HL-60 (cell line): ENCODE data around the gene MGAT5B.

Experiments
- DNase-seq, 2 experiments: peaks; one replicate each; pipeline ENCODE4 v3.0.0-alpha.2; 2010 to 2020; ENCODE audit warnings: low read depth in 1 of 2, low spot score in 1 of 2
- H3K27ac ChIP-seq: fragments of 250-450 bp; sonication (Bioruptor Pico); replicated peaks from 2 replicates; pipeline ENCODE4 v1.5.1; 2020; ENCODE audit warnings: mild to moderate bottlenecking, moderate library complexity
- H3K27me3 ChIP-seq: fragments of 250-450 bp; sonication (Bioruptor Pico); 2 replicates; pipeline ENCODE4 v1.5.1; 2021; ENCODE audit warnings: mild to moderate bottlenecking, moderate library complexity; ENCODE audit not compliant: insufficient read depth, poor library complexity, severe bottlenecking
- H3K4me3 ChIP-seq: replicated peaks from 2 replicates; pipeline ENCODE4 v1.5.1; 2011; ENCODE audit warnings: mild to moderate bottlenecking, control low read depth, low read length; ENCODE audit not compliant: insufficient read depth
- GABPA ChIP-seq: IDR thresholded peaks from 2 replicates; pipeline ENCODE4 v1.6.1; 2012; ENCODE audit warnings: low read depth
- POLR2AphosphoS5 ChIP-seq: IDR thresholded peaks from 2 replicates; pipeline ENCODE4 v1.6.1; 2012; ENCODE audit warnings: low read depth
- REST ChIP-seq: IDR thresholded peaks from 2 replicates; pipeline ENCODE4 v1.6.1; 2012; ENCODE audit warnings: low read depth; ENCODE audit not compliant: insufficient replicate concordance
- SPI1 ChIP-seq: IDR thresholded peaks from 2 replicates; pipeline ENCODE4 v1.6.1; 2012; ENCODE audit warnings: low read depth, mild to moderate bottlenecking, borderline replicate concordance
- TF ChIP-seq, protein P1 (sequence below): IDR thresholded peaks from one replicate; pipeline ENCODE4 v1.5.1; 2011; ENCODE audit warnings: low read length, control low read depth, inconsistent platforms; ENCODE audit not compliant: insufficient read depth

MGAT5B gene

DNA sequence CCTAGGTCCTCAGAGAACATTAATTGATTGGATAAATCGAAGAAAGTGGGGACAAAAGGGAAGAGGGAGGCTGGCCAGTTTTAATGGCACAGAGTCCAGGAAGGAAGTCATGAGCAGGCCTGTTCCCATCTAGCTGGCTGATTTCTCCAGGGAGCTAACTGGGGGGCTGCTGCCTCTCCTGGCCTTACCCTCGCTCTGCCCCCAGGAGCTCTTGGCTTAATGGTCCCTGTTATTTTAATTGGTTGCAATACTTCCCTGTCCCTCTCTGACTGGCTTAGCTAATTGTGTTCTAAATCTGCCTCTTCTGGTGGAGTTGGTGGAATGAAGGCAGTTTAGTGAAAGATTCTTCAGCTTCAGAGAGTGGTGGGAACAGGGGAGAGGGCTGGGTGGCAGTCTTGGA lies 61.4 kb downstream of the MGAT5B start:
- no peak for DNase-seq
- H3K27ac ChIP-seq: no peak overlapping the region
- H3K27me3 ChIP-seq: peaks cover 6% of the 10 kb centered on the region
- no peak for TF ChIP-seq SPI1
- no peak overlapping the region for H3K4me3 ChIP-seq

- Histone ChIP-seq H3K27ac (no peak overlapping the region), H3K4me3 (no peak overlapping the region), H3K27me3 (peaks cover 9% of the 10 kb centered on the region)
- TF ChIP-seq SPI1 (no peak), GABPA (no peak), POLR2AphosphoS5 (no peak), REST (no peak)
- TF ChIP-seq, protein P1, sequence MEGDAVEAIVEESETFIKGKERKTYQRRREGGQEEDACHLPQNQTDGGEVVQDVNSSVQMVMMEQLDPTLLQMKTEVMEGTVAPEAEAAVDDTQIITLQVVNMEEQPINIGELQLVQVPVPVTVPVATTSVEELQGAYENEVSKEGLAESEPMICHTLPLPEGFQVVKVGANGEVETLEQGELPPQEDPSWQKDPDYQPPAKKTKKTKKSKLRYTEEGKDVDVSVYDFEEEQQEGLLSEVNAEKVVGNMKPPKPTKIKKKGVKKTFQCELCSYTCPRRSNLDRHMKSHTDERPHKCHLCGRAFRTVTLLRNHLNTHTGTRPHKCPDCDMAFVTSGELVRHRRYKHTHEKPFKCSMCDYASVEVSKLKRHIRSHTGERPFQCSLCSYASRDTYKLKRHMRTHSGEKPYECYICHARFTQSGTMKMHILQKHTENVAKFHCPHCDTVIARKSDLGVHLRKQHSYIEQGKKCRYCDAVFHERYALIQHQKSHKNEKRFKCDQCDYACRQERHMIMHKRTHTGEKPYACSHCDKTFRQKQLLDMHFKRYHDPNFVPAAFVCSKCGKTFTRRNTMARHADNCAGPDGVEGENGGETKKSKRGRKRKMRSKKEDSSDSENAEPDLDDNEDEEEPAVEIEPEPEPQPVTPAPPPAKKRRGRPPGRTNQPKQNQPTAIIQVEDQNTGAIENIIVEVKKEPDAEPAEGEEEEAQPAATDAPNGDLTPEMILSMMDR: no peak
- DNase-seq: no peak
These were observed 61.9 kb downstream of the MGAT5B start for GRCh38 chr17:76930107-76930506.

DNA sequence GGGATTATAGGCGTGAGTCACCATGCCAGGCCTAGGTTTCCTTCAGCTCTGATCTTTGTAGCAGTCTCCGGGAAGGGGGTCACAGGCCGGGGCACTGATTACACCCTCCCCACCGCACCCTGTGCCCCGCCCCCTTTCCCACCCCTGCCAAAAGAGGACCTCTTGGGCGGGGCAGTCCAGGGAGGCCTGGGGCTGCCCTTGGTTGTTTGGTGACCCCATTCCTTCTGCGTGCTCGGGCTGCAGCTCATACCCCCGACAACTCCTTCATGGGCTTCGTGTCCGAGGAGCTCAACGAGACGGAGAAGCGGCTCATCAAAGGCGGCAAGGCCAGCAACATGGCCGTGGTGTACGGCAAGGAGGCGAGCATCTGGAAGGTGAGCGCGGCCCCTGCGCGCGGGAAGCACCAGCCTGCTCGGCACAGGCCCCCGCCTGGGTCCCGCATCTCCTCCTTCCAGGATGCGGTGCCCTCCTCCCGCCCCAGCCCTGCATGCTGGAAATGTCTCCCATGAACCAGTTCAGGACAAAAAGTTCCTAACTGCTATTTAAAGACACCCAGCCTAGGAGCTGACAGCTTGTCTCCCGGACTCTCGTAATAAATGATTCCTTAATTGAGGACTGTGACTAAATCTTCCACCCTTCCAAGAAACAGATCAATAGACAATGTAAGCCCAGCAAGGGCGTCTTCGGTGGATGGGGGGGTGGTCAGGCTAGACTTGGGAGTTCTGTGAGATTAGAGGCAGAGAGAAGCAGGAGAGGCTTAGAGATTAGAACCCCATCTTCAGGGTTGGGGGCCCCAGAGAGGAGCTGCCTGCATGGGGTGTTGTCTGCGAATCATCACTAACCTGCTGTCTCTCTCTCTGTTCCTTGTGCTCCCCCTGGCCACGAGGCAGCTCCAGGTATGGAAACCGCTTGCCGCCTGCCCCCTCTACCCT lies 64.5 kb downstream of the MGAT5B start:
- TF ChIP-seq SPI1: no peak
- Histone ChIP-seq H3K27me3 (peaks cover 9% of the 10 kb centered on the region), H3K27ac (no peak overlapping the region), H3K4me3 (no peak overlapping the region)
- DNase-seq: no peak

- TF ChIP-seq GABPA (no peak), SPI1 (no peak), POLR2AphosphoS5 (no peak), REST (no peak)
- TF ChIP-seq, protein P1: no peak
- DNase-seq: no peak
- Histone ChIP-seq H3K4me3 (no peak overlapping the region), H3K27me3 (peaks cover 5% of the 10 kb centered on the region), H3K27ac (no peak overlapping the region)
These were observed 66.5 kb downstream of the MGAT5B start for GRCh38 chr17:76934561-76935320.
